HG03064 (cell line): ENCODE data around the gene MED12L.
"Not testable (repeated sequence)": the region's sequence is repeated elsewhere in the genome, so short reads cannot be mapped to it uniquely, and the experiment has no call there.

Source experiments
- ATAC-seq: cut with Tn5 transposase; IDR thresholded peaks from one replicate; pipeline ENCODE4 v1.9.1; 2021; ENCODE audit warnings: low read depth; ENCODE audit not compliant: unreplicated experiment

Gene MED12L

GRCh38 chr3:151230646-151231045 lies 145.2 kb downstream of the MED12L start:
- no peak for ATAC-seq

GRCh38 chr3:151232403-151232802 lies 146.9 kb downstream of the MED12L start:
- ATAC-seq, result not testable (repeated sequence)

GRCh38 chr3:151232991-151233390 lies 147.5 kb downstream of the MED12L start:
- ATAC-seq, result no peak

- ATAC-seq, result no peak
These were observed 149.4 kb downstream of the MED12L start for GRCh38 chr3:151234825-151235224.

GRCh38 chr3:151236316-151236715 lies 150.9 kb downstream of the MED12L start:
- ATAC-seq, result no peak

- ATAC-seq, result no peak
These were observed 151.3 kb downstream of the MED12L start for GRCh38 chr3:151236736-151237135.

GRCh38 chr3:151242006-151242405 lies 156.5 kb downstream of the MED12L start:
- not testable (repeated sequence) for ATAC-seq

GRCh38 chr3:151248772-151249337 lies 163.4 kb downstream of the MED12L start:
- no peak for ATAC-seq

GRCh38 chr3:151256749-151257148 lies 171.3 kb downstream of the MED12L start:
- no peak for ATAC-seq

- ATAC-seq, result no peak
These were observed 174.2 kb downstream of the MED12L start for GRCh38 chr3:151259664-151260063.

- no peak for ATAC-seq
These were observed 177.5 kb downstream of the MED12L start for GRCh38 chr3:151262871-151263525.

- no peak for ATAC-seq
These were observed 179.1 kb downstream of the MED12L start for GRCh38 chr3:151264605-151265004.

- no peak for ATAC-seq
These were observed 179.7 kb downstream of the MED12L start for GRCh38 chr3:151265166-151265565.

GRCh38 chr3:151265866-151266265 lies 180.4 kb downstream of the MED12L start:
- ATAC-seq, result peak; percentile 92

- no peak for ATAC-seq
These were observed 181.6 kb downstream of the MED12L start for GRCh38 chr3:151267066-151267465.

- ATAC-seq, result peak; percentile 63
These were observed 183.1 kb downstream of the MED12L start for GRCh38 chr3:151268267-151269235.

GRCh38 chr3:151269631-151270030 lies 184.2 kb downstream of the MED12L start:
- ATAC-seq, result no peak

- ATAC-seq, result no peak
These were observed 189.6 kb downstream of the MED12L start for GRCh38 chr3:151275091-151275490.

GRCh38 chr3:151276038-151276686 lies 190.7 kb downstream of the MED12L start:
- peak; percentile 12 for ATAC-seq

GRCh38 chr3:151276687-151277042 lies 191.2 kb downstream of the MED12L start:
- ATAC-seq, result peak; percentile 56

GRCh38 chr3:151278230-151278629 lies 192.8 kb downstream of the MED12L start, which contains the start of gene P2RY14:
Gene P2RY14, minus strand, starts transcription at chr3:151278542. Its CDS starts 64,226 bp downstream, at chr3:151214316.
- ATAC-seq, result no peak
